Stomach (tissue), 9 donors: ENCODE results near the gene SLC22A2. TPM values are rescaled to one million over a fixed set of nuclear protein-coding genes. Genes with fewer than 3 reads are reported as not detected.

ENCODE experiments used
- DNase-seq, 2 donors: peaks; one replicate each; pipeline versions ENCODE4 v3.0.0 to v3.0.0-alpha.2; 2013 to 2019
- H3K27ac ChIP-seq, 5 donors: fragments of 200-600 bp in 4 of 5; sonication (generic) in 4 of 5; one replicate each; pipeline ENCODE4 v1.5.1; 2013 to 2019; ENCODE audit warnings: mild to moderate bottlenecking in 1 of 5, moderate library complexity in 1 of 5
- H3K27me3 ChIP-seq, 3 donors: fragments of 200-600 bp; sonication (generic); one replicate each; pipeline ENCODE4 v1.5.1; 2017 to 2019; ENCODE audit warnings: mixed run types in 1 of 3
- H3K36me3 ChIP-seq, 4 donors: fragments of 200-600 bp; sonication (generic); 1 replicate in 3 of 4; 2 replicates in 1 of 4; pipeline ENCODE4 v1.5.1; 2016 to 2019
- H3K4me1 ChIP-seq, 4 donors: fragments of 200-600 bp; sonication (generic); one replicate each; pipeline ENCODE4 v1.5.1; 2016 to 2019
- H3K4me3 ChIP-seq, 4 donors: fragments of 200-600 bp; sonication (generic) in 3 of 4; one replicate each; pipeline ENCODE4 v1.5.1; 2016 to 2019; ENCODE audit warnings: mild to moderate bottlenecking in 1 of 4
- H3K9me3 ChIP-seq, 4 donors: fragments of 200-600 bp; sonication (generic); one replicate each; pipeline ENCODE4 v1.5.1; 2016 to 2019
- EP300 ChIP-seq: sonication (generic); formaldehyde crosslinking; IDR thresholded peaks from one replicate; pipeline ENCODE4 v1.6.1; 2017; ENCODE audit warnings: antibody characterized with exemption
- POLR2A ChIP-seq, 4 donors: fragments of 450-650 bp; IDR thresholded peaks; one replicate each; pipeline ENCODE4 v1.6.1; 2016; ENCODE audit warnings: antibody characterized with exemption in 4 of 4, control low read depth in 2 of 4, mild to moderate bottlenecking in 1 of 4, moderate library complexity in 1 of 4
- POLR2AphosphoS5 ChIP-seq, 3 donors: sonication (generic); formaldehyde crosslinking; IDR thresholded peaks; one replicate each; pipeline ENCODE4 v1.6.1; 2016; ENCODE audit warnings: antibody characterized with exemption in 3 of 3
- WGBS, 5 donors: extraction: QIAGEN DNeasy Blood & Tissue Kit in 3 of 5; methylation state at CpG; one replicate each; pipeline versions ENCODE4 v1.1.5 to v1.1.7; 2013 to 2018; 5-methylcytosine and 5-hydroxymethylcytosine counted together
- intact Hi-C: fragments of 100-400 bp; cut with DNase I; formaldehyde crosslinking; loops from one replicate; pipeline ENCODE4 v1.15.1; 2023; ENCODE audit warnings: low total_unique reads
- polyA plus RNA-seq, 3 donors: library from polyadenylated mRNA; stranded (reverse); fragments of 200-250 nt; gene quantifications; one replicate each; pipeline ENCODE4 v1.2.3, GENCODE V29; 2013
- total RNA-seq, 5 donors: library from RNA; depleted of rRNA; stranded (reverse); fragments of >200 nt; gene quantifications; one replicate each; pipeline versions ENCODE4 v1.1.0 to v1.2.3, GENCODE V29; 2014 to 2016
- TF ChIP-seq, protein P1 (sequence below), 7 experiments: fragments of 450-650 bp in 4 of 7; fragments of 200-600 bp in 3 of 7; sonication (generic) in 3 of 7; IDR thresholded peaks; one replicate each; pipeline ENCODE4 v1.5.1; 2016 to 2019; ENCODE audit warnings: antibody characterized with exemption in 7 of 7, control low read depth in 2 of 7, mild to moderate bottlenecking in 1 of 7
- donor health status: healthy with polysubstance abuse.
- donor health status: Bipolar disorder and iron deficiency.
- donor health status: healthy.

Gene SLC22A2
- total and polyA plus RNA-seq, 8 donors: not detected

DNA sequence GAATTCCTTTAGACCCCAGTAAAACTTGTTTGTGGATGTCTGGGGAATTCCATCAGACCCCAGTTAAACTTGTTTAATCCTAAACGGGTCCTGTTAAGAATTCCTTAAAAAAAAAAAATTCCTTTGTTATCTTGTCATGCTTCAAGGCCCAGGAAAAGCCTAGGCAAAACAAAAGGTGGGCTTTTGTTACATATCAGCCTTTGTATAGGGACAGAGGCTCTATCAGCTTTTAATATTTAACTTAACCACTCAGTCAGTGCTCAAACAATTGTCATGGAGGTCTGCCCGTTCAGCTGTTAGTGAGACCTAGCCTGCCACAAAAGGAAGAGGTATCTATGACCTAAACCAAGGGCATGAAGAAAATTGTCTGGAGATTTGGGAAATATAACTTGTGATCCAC is 83.9 kb downstream of the SLC22A2 start:
- H3K9me3 ChIP-seq: no peaks in the 10 kb centered on the region
- H3K4me3 ChIP-seq: no peak overlapping the region
- no peak overlapping the region for H3K27ac ChIP-seq
- intact Hi-C loops: no loop called here
- H3K36me3 ChIP-seq: no peaks in the 10 kb centered on the region
- WGBS, 5 donors: 18 to 38% (median 30%) methylated on average over 2 of the region's 2 CpGs
- DNase-seq: no peak
- no peak for TF ChIP-seq POLR2A (IDR thresholded peaks at IDR 0.05)
- H3K4me1 ChIP-seq: no peaks in the 10 kb centered on the region
- H3K27me3 ChIP-seq: no peaks in the 10 kb centered on the region

DNA sequence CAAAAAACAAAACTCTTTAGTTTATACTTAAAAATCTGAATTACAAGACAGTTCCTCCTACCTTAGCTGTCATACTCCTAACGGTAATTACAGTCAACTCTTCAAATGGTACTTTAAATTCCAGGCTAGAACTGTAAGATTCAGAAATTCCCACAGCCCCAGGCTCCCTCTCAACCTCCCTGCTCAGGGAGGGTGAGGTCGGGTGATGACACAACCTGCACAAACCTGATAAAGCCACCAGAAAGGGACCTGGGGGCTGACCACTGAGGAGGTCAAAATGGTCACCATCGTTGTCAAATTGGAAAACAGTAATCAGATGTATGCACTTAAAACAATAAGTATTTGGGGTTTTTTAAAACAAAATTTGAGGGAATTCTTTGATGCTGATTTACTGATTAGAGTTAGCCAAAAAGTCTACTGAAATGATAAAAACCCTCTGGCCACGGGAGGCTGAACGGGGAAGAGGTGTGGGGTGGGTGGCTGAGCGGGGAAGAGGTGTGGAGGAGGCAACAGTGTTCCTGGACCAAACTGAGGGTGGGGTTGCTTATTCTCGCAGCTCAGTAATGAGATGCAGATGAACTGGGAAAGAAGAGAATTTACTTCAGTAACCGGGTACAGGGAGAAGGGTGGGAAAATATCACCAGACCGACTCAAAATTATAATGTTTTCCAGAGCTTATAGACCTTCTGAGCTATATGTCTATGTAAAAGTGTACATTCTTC is 84.7 kb downstream of the SLC22A2 start:
- DNase-seq: no peak
- H3K27me3 ChIP-seq: no peaks in the 10 kb centered on the region
- H3K4me1 ChIP-seq: no peaks in the 10 kb centered on the region
- WGBS, 5 donors: 55 to 64% (median 56%) methylated on average over 9 of the region's 9 CpGs
- no peak overlapping the region for H3K4me3 ChIP-seq
- no peaks in the 10 kb centered on the region for H3K36me3 ChIP-seq
- TF ChIP-seq, protein P1, sequence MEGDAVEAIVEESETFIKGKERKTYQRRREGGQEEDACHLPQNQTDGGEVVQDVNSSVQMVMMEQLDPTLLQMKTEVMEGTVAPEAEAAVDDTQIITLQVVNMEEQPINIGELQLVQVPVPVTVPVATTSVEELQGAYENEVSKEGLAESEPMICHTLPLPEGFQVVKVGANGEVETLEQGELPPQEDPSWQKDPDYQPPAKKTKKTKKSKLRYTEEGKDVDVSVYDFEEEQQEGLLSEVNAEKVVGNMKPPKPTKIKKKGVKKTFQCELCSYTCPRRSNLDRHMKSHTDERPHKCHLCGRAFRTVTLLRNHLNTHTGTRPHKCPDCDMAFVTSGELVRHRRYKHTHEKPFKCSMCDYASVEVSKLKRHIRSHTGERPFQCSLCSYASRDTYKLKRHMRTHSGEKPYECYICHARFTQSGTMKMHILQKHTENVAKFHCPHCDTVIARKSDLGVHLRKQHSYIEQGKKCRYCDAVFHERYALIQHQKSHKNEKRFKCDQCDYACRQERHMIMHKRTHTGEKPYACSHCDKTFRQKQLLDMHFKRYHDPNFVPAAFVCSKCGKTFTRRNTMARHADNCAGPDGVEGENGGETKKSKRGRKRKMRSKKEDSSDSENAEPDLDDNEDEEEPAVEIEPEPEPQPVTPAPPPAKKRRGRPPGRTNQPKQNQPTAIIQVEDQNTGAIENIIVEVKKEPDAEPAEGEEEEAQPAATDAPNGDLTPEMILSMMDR (IDR thresholded peaks at IDR 0.05): no peak
- TF ChIP-seq POLR2A (IDR thresholded peaks at IDR 0.05): no peak
- TF ChIP-seq POLR2AphosphoS5 (IDR thresholded peaks at IDR 0.05): no peak
- TF ChIP-seq EP300: no peak
- intact Hi-C loops: no loop called here
- no peaks in the 10 kb centered on the region for H3K9me3 ChIP-seq
- H3K27ac ChIP-seq: no peak overlapping the region

DNA sequence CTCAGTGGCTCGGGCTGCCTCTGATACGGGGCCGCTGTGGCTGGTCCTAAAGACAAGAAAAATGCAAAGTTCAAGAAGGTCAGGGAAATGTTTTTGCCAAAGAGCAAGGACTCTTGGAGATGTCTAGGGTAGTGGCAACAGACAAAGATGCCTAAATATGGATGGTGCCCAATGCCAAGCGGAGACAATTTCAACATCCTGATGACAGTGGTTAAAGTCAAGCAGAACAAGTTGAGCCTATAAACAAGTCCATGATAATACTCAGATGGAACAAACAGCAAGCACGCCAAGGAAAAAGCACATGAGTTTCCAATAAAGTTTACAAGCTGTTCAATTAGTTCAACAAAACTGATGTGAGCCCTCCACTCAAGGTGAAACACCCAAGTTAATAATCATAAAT is 85.9 kb downstream of the SLC22A2 start:
- DNase-seq: no peak
- Histone ChIP-seq H3K9me3 (no peaks in the 10 kb centered on the region), H3K4me1 (no peaks in the 10 kb centered on the region), H3K4me3 (no peak overlapping the region), H3K36me3 (no peaks in the 10 kb centered on the region), H3K27me3 (no peaks in the 10 kb centered on the region), H3K27ac (no peak overlapping the region)
- intact Hi-C loops: no loop called here
- TF ChIP-seq EP300 (no peak), POLR2A (IDR thresholded peaks at IDR 0.05) (no peak), POLR2AphosphoS5 (IDR thresholded peaks at IDR 0.05) (no peak)
- TF ChIP-seq, protein P1 (IDR thresholded peaks at IDR 0.05): no peak
- 89 to 98% (median 95%) methylated on average over 5 of the region's 5 CpGs for WGBS, 5 donors

DNA sequence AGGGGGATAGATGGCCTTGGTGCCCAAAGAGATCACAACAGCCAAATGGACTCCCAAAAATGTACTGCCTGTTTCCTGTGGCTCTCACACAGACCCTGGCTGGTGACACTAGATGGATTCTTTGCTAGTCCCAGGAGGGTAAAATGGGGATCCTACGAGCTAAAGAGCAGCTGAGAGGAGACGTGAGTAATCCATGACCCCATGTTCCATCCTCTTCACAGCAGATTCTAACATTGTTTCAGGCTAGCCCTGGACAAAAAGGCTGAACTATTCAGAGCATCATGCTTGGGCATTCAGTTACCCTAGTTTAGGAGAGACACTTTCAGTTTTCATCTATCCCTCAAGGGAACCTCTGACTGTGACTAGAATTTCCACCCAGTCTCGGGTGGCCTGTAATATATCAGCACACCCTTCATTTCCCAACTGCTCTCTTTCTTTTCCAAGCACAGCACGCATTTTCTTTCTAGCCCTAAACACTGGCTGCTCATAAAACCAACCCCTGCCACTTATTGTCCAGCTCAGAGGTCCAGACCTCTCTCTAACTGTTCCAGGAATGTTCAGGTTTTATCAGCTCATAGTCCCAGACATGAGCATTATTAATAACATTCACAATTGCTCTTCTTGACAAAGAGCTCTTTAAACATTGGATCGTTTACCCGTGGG is 88.5 kb downstream of the SLC22A2 start:
- no peak overlapping the region for H3K27ac ChIP-seq
- H3K9me3 ChIP-seq: peaks cover 0 to 4% (median 0%) of the 10 kb centered on the region in 4 donors
- no peaks in the 10 kb centered on the region for H3K36me3 ChIP-seq
- intact Hi-C loops: no loop called here
- 52 to 60% (median 58%) methylated on average over 6 of the region's 6 CpGs for WGBS, 5 donors
- no peaks in the 10 kb centered on the region for H3K4me1 ChIP-seq
- H3K27me3 ChIP-seq: no peaks in the 10 kb centered on the region
- H3K4me3 ChIP-seq: no peak overlapping the region
- TF ChIP-seq, protein P1 (IDR thresholded peaks at IDR 0.05): no peak
- no peak for TF ChIP-seq POLR2A (IDR thresholded peaks at IDR 0.05)
- TF ChIP-seq POLR2AphosphoS5 (IDR thresholded peaks at IDR 0.05): no peak
- TF ChIP-seq EP300: no peak
- no peak for DNase-seq
